A673 (cell line): ENCODE measurements around the gene HSPB6.

ENCODE experiments used
- EZH2 ChIP-seq: fragments of 200-600 bp; sonication (generic); IDR thresholded peaks from 2 replicates; pipeline ENCODE4 v1.6.1; 2017; ENCODE audit warnings: borderline replicate concordance, low read depth, mild to moderate bottlenecking, mixed read lengths, antibody characterized with exemption, low read length; ENCODE audit not compliant: poor library complexity, severe bottlenecking
- TF ChIP-seq, protein P1 (sequence below): fragments of 300-800, 200-600 bp; sonication (generic); conservative IDR thresholded peaks from 2 replicates; pipeline ENCODE4 v1.5.1; 2017; ENCODE audit warnings: low read depth, mild to moderate bottlenecking, antibody characterized with exemption, low read length, moderate library complexity, mixed read lengths

DNA sequence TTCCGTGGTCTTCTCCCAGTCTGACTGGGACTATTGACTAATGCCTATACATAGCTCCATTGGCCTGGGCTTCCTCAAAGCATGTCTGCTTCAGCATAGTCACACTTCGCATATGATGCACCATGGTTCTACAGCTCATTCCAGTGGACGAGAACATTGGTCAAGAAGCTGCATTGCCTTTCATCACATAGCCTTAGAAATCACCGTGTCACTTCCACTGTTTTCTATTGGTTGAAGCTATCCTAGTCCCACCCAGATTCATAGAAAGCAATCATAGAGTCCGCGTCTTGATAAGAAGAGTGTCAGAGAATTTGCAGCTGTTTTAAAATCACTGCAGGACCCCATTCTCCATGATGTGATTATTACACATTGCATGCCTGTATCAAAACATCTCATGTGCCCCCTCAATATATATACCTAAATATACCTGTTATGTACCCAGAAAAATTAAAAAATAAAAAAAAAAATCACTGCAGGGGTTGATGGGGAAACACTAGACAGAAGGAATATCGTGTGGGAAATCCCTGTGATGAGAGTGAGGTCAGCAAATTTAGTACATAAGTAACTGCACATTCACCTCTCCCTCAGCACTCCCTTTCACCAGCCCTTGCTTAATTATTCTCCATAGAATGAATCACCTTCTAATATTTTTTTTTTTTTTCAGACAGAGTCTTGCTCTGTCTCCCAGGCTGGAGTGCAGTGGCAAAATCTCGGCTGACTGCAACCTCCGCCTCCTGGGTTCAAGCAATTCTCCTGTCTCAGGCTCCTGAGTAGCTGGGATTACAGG, 16.4 kb upstream of the HSPB6 start:
- TF ChIP-seq, protein P1, sequence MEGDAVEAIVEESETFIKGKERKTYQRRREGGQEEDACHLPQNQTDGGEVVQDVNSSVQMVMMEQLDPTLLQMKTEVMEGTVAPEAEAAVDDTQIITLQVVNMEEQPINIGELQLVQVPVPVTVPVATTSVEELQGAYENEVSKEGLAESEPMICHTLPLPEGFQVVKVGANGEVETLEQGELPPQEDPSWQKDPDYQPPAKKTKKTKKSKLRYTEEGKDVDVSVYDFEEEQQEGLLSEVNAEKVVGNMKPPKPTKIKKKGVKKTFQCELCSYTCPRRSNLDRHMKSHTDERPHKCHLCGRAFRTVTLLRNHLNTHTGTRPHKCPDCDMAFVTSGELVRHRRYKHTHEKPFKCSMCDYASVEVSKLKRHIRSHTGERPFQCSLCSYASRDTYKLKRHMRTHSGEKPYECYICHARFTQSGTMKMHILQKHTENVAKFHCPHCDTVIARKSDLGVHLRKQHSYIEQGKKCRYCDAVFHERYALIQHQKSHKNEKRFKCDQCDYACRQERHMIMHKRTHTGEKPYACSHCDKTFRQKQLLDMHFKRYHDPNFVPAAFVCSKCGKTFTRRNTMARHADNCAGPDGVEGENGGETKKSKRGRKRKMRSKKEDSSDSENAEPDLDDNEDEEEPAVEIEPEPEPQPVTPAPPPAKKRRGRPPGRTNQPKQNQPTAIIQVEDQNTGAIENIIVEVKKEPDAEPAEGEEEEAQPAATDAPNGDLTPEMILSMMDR = no peak
- no peak for TF ChIP-seq EZH2
